Breast epithelium (tissue), 3 donors: ENCODE measurements around the gene LYSMD3.

Experiments
- CTCF ChIP-seq, 3 donors: fragments of 450-650 bp; IDR thresholded peaks; one replicate each; pipeline ENCODE4 v1.5.1; 2016 to 2017; ENCODE audit warnings: antibody characterized with exemption in 3 of 3, mild to moderate bottlenecking in 3 of 3, moderate library complexity in 3 of 3
- POLR2A ChIP-seq: fragments of 450-650 bp; IDR thresholded peaks from one replicate; pipeline ENCODE4 v1.6.1; 2016; ENCODE audit warnings: antibody characterized with exemption, mild to moderate bottlenecking, moderate library complexity

GRCh38 chr5:90554358-90555006, 25.1 kb upstream of the LYSMD3 start:
- TF ChIP-seq CTCF (IDR thresholded peaks at IDR 0.05) (no peak), POLR2A (no peak)
